Ishikawa (cell line): Measurements from ENCODE around the gene KIAA1217.

Experiments used
- TF ChIP-seq, protein P1 (sequence below): IDR thresholded peaks from 2 replicates; pipeline ENCODE4 v1.6.1; 2012; ENCODE audit warnings: low read depth, mild to moderate bottlenecking
- TF ChIP-seq, protein P2 (sequence below): IDR thresholded peaks from 2 replicates; pipeline ENCODE4 v1.6.1; 2012

DNA sequence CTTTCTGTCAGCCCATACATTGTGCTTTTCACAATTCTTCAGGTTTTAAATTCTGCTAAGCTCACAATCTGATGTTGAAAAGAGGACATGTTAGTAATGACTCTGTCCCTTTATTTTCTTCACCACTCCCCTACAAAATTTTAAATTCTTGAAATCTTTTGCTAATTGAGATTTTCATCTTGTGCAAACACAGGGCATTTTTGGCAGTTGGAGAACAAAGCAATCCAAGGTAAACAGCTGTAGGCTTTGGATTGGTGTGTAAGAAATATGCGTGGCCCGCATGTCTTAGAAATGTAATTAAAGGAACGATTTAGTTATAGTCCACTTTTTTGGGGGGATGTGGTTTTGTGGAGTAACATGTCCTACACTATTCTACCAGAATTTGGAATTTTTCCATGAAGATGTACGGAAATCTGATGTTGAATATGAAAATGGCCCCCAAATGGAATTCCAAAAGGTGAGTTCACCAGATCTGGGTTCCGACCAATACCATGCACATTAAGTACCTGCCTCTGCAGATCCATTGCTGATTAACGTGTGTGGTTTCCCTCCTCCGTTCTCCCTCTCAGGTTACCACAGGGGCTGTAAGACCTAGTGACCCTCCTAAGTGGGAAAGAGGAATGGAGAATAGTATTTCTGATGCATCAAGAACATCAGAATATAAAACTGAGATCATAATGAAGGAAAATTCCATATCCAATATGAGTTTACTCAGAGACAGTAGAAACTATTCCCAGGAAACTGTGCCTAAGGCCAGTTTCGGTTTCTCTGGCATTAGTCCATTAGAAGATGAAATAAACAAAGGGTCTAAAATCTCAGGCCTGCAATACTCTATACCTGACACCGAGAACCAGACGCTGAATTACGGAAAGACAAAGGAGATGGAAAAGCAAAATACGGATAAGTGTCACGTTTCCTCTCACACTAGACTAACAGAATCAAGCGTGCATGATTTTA is 333.7 kb downstream of the KIAA1217 start:
- TF ChIP-seq, protein P1, sequence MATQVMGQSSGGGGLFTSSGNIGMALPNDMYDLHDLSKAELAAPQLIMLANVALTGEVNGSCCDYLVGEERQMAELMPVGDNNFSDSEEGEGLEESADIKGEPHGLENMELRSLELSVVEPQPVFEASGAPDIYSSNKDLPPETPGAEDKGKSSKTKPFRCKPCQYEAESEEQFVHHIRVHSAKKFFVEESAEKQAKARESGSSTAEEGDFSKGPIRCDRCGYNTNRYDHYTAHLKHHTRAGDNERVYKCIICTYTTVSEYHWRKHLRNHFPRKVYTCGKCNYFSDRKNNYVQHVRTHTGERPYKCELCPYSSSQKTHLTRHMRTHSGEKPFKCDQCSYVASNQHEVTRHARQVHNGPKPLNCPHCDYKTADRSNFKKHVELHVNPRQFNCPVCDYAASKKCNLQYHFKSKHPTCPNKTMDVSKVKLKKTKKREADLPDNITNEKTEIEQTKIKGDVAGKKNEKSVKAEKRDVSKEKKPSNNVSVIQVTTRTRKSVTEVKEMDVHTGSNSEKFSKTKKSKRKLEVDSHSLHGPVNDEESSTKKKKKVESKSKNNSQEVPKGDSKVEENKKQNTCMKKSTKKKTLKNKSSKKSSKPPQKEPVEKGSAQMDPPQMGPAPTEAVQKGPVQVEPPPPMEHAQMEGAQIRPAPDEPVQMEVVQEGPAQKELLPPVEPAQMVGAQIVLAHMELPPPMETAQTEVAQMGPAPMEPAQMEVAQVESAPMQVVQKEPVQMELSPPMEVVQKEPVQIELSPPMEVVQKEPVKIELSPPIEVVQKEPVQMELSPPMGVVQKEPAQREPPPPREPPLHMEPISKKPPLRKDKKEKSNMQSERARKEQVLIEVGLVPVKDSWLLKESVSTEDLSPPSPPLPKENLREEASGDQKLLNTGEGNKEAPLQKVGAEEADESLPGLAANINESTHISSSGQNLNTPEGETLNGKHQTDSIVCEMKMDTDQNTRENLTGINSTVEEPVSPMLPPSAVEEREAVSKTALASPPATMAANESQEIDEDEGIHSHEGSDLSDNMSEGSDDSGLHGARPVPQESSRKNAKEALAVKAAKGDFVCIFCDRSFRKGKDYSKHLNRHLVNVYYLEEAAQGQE = no peak
- TF ChIP-seq, protein P2, sequence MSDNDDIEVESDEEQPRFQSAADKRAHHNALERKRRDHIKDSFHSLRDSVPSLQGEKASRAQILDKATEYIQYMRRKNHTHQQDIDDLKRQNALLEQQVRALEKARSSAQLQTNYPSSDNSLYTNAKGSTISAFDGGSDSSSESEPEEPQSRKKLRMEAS = no peak
